Type B pancreatic cell (in vitro differentiated cells): Measurements from ENCODE around the gene UBE2F. TPM values are rescaled to one million over a fixed set of nuclear protein-coding genes. Genes with fewer than 3 reads are reported as not detected.

ENCODE experiments used
- DNase-seq: peaks from one replicate; pipeline ENCODE4 v3.0.0; 2021; ENCODE audit warnings: mixed read lengths; ENCODE audit not compliant: unreplicated experiment; ENCODE audit errors: extremely low spot score
- H3K27ac Mint-ChIP-seq: 2 replicates; pipeline ENCODE4 v1.8.0; 2021; ENCODE audit warnings: mild to moderate bottlenecking, mixed read lengths
- H3K27me3 Mint-ChIP-seq: 2 replicates; pipeline ENCODE4 v1.8.0; 2021; ENCODE audit warnings: mixed read lengths
- H3K36me3 Mint-ChIP-seq: 2 replicates; pipeline ENCODE4 v1.8.0; 2021; ENCODE audit warnings: mixed read lengths
- H3K4me1 Mint-ChIP-seq: one replicate; pipeline ENCODE4 v1.8.0; 2021; ENCODE audit warnings: mixed read lengths; ENCODE audit not compliant: unreplicated experiment
- H3K4me3 Mint-ChIP-seq: 2 replicates; pipeline ENCODE4 v1.8.0; 2021; ENCODE audit warnings: mild to moderate bottlenecking, mixed read lengths
- H3K9me3 Mint-ChIP-seq: 2 replicates; pipeline ENCODE4 v1.8.0; 2021; ENCODE audit warnings: mixed read lengths
- CTCF ChIP-seq: fragments of 200-600 bp; sonication (generic); conservative IDR thresholded peaks from 2 replicates; pipeline ENCODE4 v1.5.0; 2021; ENCODE audit warnings: antibody characterized with exemption, mild to moderate bottlenecking
- long read RNA-seq: library from polyadenylated mRNA; unstranded; transcript quantifications from one replicate; pipeline ENCODE4 v2.0.0, GENCODE V29; 2020
- total RNA-seq: library from RNA; stranded (reverse); gene quantifications from 2 replicates; pipeline ENCODE4 v1.2.1, GENCODE V29; 2021; ENCODE audit warnings: low replicate concordance

UBE2F gene
- 43.1 and 49.6 TPM in 2 replicates for total RNA-seq
- long read RNA-seq, transcript UBE2F-201 (10 exons, 2,009 nt), result major isoform, 80 of 108 reads
- long read RNA-seq, transcript UBE2F-215 (9 exons, 1,242 nt), result minor isoform, 6 of 108 reads
- long read RNA-seq, partial matches to known transcripts, result 2 of 108 reads
- long read RNA-seq, other reads (novel, unspliced or antisense), result 11 of 108 reads

- peak; percentile 99 for DNase-seq
Measured at GRCh38 chr2:237966565-237967462, at the start of gene UBE2F. Gene UBE2F (plus strand): TSS chr2:237967014. CDS start chr2:237973108, 6,094 bp downstream.

GRCh38 chr2:237917696-237918374 is 49.0 kb upstream of the UBE2F start:
- H3K4me3 Mint-ChIP-seq, result no peak overlapping the region
- no peaks in the 10 kb centered on the region for H3K9me3 Mint-ChIP-seq
- H3K36me3 Mint-ChIP-seq, result no peaks in the 10 kb centered on the region
- no peak for TF ChIP-seq CTCF
- DNase-seq, result no peak
- no peaks in the 10 kb centered on the region for H3K4me1 Mint-ChIP-seq
- peaks cover 11% of the 10 kb centered on the region for H3K27me3 Mint-ChIP-seq
- H3K27ac Mint-ChIP-seq, result no peak overlapping the region

More at GRCh38 chr2:237966565-237967462, at the start of gene UBE2F:
- peak within 1 kb of the TSS; percentile 88 for H3K27ac Mint-ChIP-seq
- peak within 1 kb of the TSS; percentile 90 for H3K4me3 Mint-ChIP-seq
- peaks cover 7% of the 10 kb centered on the region for H3K9me3 Mint-ChIP-seq
- H3K36me3 Mint-ChIP-seq, result peaks cover 3% of the 10 kb centered on the region
- peaks cover 31% of the 10 kb centered on the region for H3K4me1 Mint-ChIP-seq
- TF ChIP-seq CTCF, result no peak
- H3K27me3 Mint-ChIP-seq, result no peaks in the 10 kb centered on the region

- TF ChIP-seq CTCF, result no peak
- H3K4me1 Mint-ChIP-seq, result no peaks in the 10 kb centered on the region
- no peaks in the 10 kb centered on the region for H3K9me3 Mint-ChIP-seq
- peaks cover 11% of the 10 kb centered on the region for H3K27me3 Mint-ChIP-seq
- H3K27ac Mint-ChIP-seq, result peak overlapping the region; percentile 19
- no peak overlapping the region for H3K4me3 Mint-ChIP-seq
- no peaks in the 10 kb centered on the region for H3K36me3 Mint-ChIP-seq
- no peak for DNase-seq
Measured at GRCh38 chr2:237919593-237919992, 47.2 kb upstream of the UBE2F start.

GRCh38 chr2:237920673-237921072 is 46.1 kb upstream of the UBE2F start:
- Mint-ChIP-seq H3K27me3 (peaks cover 11% of the 10 kb centered on the region), H3K4me3 (no peak overlapping the region), H3K27ac (no peak overlapping the region), H3K4me1 (no peaks in the 10 kb centered on the region), H3K36me3 (no peaks in the 10 kb centered on the region), H3K9me3 (no peaks in the 10 kb centered on the region)
- DNase-seq, result no peak
- TF ChIP-seq CTCF, result no peak

- no peaks in the 10 kb centered on the region for H3K4me1 Mint-ChIP-seq
Measured at GRCh38 chr2:237921967-237922492, 44.8 kb upstream of the UBE2F start.

More at GRCh38 chr2:237921967-237922492, 44.8 kb upstream of the UBE2F start:
- H3K4me3 Mint-ChIP-seq, result no peak overlapping the region
- TF ChIP-seq CTCF, result no peak
- no peak for DNase-seq
- H3K9me3 Mint-ChIP-seq, result no peaks in the 10 kb centered on the region
- H3K27me3 Mint-ChIP-seq, result peaks cover 11% of the 10 kb centered on the region
- no peak overlapping the region for H3K27ac Mint-ChIP-seq
- H3K36me3 Mint-ChIP-seq, result no peaks in the 10 kb centered on the region
